Urinary bladder (tissue), 4 donors: ENCODE measurements around the gene CYP51A1. TPM values are rescaled to one million over a fixed set of nuclear protein-coding genes. Genes with fewer than 3 reads are reported as not detected.
"Not testable (repeated sequence)": the region's sequence is repeated elsewhere in the genome, so short reads cannot be mapped to it uniquely, and the experiment has no call there.

Experiments
- DNase-seq: peaks from one replicate; pipeline ENCODE4 v3.0.0-alpha.2; 2015; ENCODE audit errors: extremely low spot score
- H3K27ac ChIP-seq: one replicate; pipeline ENCODE4 v1.5.1; 2013; ENCODE audit warnings: low read depth, mild to moderate bottlenecking, moderate library complexity
- H3K36me3 ChIP-seq: one replicate; pipeline ENCODE4 v1.6.1; 2013; ENCODE audit warnings: mild to moderate bottlenecking, moderate library complexity; ENCODE audit not compliant: insufficient read depth
- H3K4me1 ChIP-seq: one replicate; pipeline ENCODE4 v1.6.1; 2013; ENCODE audit warnings: mild to moderate bottlenecking, moderate library complexity; ENCODE audit not compliant: insufficient read depth
- H3K4me3 ChIP-seq: one replicate; pipeline ENCODE4 v1.5.1; 2013; ENCODE audit warnings: low read depth, low read length
- WGBS: extraction: QIAGEN DNeasy Blood & Tissue Kit; methylation state at CpG from one replicate; pipeline ENCODE4 v1.1.7; 2013; 5-methylcytosine and 5-hydroxymethylcytosine counted together
- polyA plus RNA-seq: library from polyadenylated mRNA; stranded (reverse); fragments of 200-250 nt; gene quantifications from one replicate; pipeline ENCODE4 v1.2.3, GENCODE V29; 2013
- total RNA-seq: library from RNA; depleted of rRNA; stranded (reverse); fragments of >200 nt; gene quantifications from one replicate; pipeline ENCODE4 v1.2.3, GENCODE V29; 2014
- donor health status: healthy with polysubstance abuse.
- donor health status: healthy.

CYP51A1 gene
- total and polyA plus RNA-seq, 2 donors = 19.1 to 124 TPM

DNA sequence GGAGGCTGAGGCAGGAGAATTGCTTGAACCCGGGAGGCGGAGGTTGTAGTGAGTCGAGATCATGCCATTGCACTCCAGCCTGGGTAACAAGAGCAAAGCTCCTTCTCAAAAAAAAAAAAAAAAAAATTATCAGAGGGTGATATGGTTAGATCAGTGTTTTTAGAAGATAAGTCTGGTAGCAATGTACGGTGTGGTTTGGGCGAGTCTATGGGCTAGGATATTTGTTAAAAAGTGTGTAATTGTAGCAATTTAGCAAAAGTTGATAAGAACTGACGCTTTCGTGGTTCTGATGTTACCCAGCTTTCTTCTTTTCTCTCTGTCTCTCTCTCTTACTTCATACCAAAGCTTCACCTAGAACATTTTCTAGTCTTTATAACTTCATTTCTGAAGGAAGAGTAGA is 6.9 kb upstream of the CYP51A1 start:
- H3K27ac ChIP-seq = no peak overlapping the region
- WGBS = 92% methylated on average over 7 of the region's 7 CpGs
- no peaks in the 10 kb centered on the region for H3K36me3 ChIP-seq
- no peak overlapping the region for H3K4me3 ChIP-seq
- DNase-seq = no peak
- no peaks in the 10 kb centered on the region for H3K4me1 ChIP-seq

DNA sequence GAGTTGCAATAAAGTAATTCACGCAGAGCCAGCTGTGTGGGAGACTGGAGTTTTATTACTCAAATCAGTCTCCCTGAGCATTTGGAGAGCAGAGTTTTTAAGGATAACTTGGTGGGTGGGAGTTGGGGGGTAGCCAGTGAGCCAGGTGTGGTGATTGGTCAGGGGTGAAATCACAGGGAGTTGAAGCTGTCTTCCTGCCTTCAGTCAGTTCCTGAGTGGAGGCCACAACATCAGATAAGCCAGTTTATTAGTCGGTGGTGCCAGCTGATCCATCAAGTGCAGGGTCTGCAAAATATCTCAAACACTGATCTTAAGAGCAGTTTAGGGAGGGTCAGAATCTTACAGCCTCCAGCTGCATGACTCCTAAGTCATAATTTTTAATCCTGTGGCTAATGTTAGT is 3.3 kb upstream of the CYP51A1 start:
- 23% methylated on average over 2 of the region's 2 CpGs for WGBS
- H3K4me1 ChIP-seq = no peaks in the 10 kb centered on the region

DNA sequence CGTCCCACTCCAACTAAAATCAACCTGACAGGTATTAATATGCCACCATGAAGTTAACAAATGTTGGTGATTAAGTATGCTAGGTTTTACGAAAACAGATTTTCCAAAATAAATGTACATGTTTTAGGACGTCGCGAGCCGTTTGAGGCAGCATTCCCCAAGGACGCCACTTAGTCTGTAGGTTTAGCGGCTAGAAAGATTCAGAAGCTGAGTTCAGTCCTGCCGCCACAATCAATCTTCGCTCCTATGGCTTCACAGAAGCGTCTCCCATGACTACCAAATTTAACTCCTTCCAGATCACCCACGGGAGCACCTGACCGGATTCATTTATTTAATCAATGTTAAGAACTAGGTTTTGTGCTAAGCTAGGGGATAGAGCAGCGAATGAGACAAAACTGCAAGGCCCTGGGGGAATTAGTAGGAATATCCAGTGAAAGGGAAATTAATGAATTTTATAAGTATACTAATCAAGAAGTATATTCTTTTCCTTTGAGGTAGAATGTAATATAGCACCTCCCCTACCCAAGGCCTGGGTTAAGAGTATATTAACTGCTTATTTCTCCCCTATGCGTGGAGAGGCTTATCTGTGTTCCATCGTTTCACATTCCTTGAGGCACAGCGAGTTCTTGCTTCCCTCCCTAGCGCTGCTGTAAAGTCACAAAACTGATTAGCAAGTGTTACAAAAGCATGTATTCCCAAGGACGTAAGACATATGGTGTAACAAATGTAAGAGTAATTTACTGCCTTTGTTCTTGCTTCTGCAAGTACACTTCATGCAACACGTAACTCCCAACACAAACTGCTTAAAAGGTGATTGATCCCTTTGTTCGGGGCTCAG is 994 bp upstream of the CYP51A1 start:
- WGBS = 21% methylated on average over 21 of the region's 21 CpGs
- peak overlapping the region; percentile 98 for H3K27ac ChIP-seq
- no peaks in the 10 kb centered on the region for H3K36me3 ChIP-seq
- peak; percentile 43 for DNase-seq
- peak overlapping the region; percentile 59 for H3K4me3 ChIP-seq
- H3K4me1 ChIP-seq = no peaks in the 10 kb centered on the region

More for the DNA sequence above, 3.3 kb upstream of the CYP51A1 start:
- Histone ChIP-seq H3K4me3 (no peak overlapping the region), H3K27ac (no peak overlapping the region), H3K36me3 (no peaks in the 10 kb centered on the region)
- peak; percentile 57 for DNase-seq

DNA sequence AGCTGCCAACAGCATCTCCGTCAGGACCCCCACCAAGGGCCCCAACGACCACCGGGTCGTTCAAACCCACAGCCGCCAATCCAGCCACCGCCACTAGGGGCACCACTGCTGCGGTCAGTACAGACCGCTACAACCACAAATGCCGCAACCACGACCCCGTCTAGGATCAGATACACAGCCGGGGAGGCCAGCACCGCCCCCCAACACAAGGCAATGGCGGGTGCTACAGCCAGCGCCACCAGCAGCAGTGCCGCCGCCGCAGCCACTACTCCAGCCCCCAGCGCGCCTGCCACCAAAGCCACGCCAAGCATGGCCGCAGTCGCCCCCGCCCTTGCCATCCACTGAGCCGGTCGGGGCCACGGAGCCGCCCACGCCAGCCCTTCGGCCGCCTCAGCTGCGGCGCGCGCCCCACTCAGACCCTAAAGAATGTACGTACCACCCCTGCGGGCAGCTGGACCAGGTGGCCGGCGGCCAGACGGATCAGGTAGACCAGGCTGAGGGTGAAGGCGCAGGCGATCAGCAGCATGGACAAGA is 473 bp downstream of the CYP51A1 start:
- H3K36me3 ChIP-seq = no peaks in the 10 kb centered on the region
- H3K4me3 ChIP-seq = peak overlapping the region; percentile 59
- no peaks in the 10 kb centered on the region for H3K4me1 ChIP-seq
- under 1% methylated on average over 42 of the region's 42 CpGs for WGBS
- peak overlapping the region; percentile 98 for H3K27ac ChIP-seq
- peak; percentile 31 for DNase-seq

DNA sequence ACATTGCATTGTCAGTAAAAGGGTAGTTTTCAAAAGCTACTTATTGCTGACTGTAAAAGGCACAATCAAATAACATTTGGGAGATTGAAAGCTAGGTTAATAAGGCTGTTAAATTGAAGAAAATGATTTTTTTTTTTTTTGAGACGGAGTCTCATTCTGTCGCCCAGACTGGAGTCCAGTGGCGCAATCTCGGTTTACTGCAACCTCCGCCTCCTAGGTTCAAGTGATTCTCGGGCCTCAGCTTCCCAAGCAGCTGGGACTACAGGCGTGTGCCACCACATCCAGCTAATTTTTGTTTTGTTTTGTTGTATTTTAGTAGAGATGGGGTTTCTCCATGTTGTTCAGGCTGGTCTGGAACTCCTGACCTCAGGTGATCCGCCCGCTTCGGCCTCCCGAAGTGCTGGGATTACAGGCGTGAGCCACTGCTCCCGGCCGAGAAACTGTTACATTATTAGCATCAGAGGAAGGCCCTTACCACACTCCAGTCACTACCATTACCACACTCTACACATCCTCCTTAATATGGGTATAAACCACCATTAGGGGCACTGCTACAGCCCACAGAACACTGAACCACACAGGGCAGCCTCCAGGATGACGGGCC is 1.0 kb downstream of the CYP51A1 start:
- Histone ChIP-seq H3K4me3 (peak overlapping the region; percentile 59), H3K27ac (no peak overlapping the region), H3K4me1 (no peaks in the 10 kb centered on the region), H3K36me3 (no peaks in the 10 kb centered on the region)
- WGBS = 29% methylated on average over 15 of the region's 15 CpGs
- DNase-seq = no peak

DNA sequence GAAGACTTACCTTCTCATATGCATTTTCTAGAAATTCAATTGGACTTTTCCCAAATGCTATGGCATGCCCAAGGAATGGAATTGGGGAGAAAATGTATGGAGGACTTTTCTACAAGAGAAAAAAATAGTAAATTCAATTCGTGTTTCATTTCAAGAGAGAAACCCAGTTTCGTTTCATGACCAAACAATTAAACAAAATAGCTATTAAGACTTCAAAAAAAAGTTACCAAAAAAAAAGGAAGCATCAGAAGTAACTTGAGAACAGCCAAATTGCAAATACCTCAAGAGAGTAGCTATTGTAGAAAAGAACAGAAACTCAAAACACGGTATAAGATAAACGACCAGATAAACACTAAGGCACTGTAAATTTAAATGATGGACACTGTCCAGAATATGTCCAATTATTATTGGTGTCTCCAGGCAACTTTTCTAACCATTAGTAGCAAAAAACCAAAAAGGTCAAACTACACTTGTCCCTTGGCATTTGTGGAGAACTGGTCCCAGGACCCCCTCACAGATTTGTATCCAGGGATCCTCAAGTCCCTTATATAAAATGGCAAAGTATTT is 2.4 kb downstream of the CYP51A1 start:
- no peak overlapping the region for H3K27ac ChIP-seq
- 38% methylated on average over 4 of the region's 4 CpGs for WGBS
- no peak overlapping the region for H3K4me3 ChIP-seq
- H3K4me1 ChIP-seq = no peaks in the 10 kb centered on the region
- no peak for DNase-seq
- peaks cover 4% of the 10 kb centered on the region for H3K36me3 ChIP-seq

DNA sequence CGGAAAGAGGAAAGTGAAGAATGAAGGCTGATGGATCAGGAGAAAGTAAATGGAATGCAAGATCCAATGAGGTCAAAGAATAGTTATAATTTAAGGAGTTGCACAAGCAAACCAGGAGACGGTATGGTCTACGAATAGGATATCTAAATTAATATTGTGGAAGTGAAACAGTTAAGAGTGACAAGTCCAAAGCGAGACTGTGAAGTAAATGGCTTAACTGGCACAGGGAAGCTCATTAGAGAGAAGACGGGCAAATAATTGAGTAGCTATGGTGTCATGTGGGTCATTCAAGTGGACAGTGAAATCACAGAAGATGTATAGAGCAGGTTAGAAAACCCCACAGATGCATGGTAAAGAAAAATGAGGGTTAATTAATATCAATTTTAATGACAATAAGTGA is 3.2 kb downstream of the CYP51A1 start:
- Histone ChIP-seq H3K36me3 (peaks cover 4% of the 10 kb centered on the region), H3K27ac (no peak overlapping the region), H3K4me1 (no peaks in the 10 kb centered on the region), H3K4me3 (no peak overlapping the region)
- WGBS = 89% methylated on average over 5 of the region's 5 CpGs
- no peak for DNase-seq

DNA sequence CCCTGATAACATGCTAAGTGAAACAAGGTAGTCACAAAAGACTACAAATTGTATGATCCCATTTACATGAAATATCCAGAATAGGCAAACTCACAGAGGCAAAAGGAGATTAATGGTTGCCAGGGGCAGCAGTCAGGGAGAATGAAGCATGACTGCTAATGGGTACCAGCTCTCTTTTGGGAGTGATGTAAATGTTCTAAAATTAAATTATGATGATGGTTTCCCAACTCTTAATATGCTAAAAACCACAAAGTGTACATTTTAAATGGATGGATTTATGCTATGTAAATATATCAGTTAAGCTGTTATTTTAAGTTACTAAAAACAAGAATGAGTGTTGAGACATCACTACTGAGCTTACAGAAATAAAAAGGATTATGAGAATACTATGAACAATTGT is 12.6 kb downstream of the CYP51A1 start:
- H3K4me1 ChIP-seq = no peaks in the 10 kb centered on the region
- H3K4me3 ChIP-seq = no peak overlapping the region
- DNase-seq = no peak
- no peak overlapping the region for H3K27ac ChIP-seq
- H3K36me3 ChIP-seq = peaks cover 3% of the 10 kb centered on the region

DNA sequence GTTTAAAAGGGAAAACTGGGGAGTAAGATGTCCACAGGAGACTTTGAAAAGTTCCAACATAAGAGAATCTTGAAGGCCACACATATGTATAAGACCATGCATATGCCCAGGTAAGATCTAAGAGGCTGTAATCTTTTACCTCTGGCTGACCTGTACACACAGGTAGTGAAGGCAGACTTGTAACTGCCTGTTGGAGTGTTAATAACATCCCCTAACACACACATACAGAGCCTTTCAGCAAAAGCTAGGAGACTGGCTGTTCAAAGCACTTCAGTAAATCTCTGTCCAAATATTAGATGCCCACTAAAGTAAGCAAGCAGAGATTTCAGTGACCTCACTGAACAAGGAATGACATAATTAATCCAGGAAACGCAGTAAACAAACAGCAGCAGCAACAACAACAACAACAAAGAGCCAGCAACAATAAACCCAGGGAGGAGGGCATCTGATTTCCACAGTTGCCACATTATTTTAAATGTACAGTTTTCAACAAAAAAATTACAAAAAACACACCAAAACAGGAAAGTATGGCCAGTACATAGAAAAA is 15.0 kb downstream of the CYP51A1 start:
- no peak for DNase-seq
- Histone ChIP-seq H3K27ac (no peak overlapping the region), H3K36me3 (peaks cover 3% of the 10 kb centered on the region), H3K4me3 (no peak overlapping the region), H3K4me1 (no peaks in the 10 kb centered on the region)
- 72% methylated on average over 1 of the region's 1 CpG for whole genome bisulfite sequencing

DNA sequence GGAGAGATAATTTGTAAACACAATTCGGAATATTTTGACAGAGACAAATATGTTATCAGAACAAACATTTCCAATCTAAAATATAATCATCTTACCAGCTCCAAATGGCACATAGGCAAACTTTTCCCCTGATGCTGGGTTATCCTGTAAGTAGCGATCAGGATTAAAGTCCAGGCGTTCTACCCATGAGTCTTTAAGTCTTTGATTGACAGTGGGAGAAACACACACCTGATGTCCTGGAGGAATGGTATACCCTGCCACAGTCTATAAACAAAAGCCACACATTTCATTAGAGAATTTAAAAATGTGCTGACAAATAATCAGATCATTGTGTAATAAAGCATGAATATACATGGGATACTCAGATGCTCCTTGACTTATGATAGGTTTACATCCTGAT is 17.3 kb downstream of the CYP51A1 start:
- no peak overlapping the region for H3K4me3 ChIP-seq
- DNase-seq = no peak
- no peaks in the 10 kb centered on the region for H3K36me3 ChIP-seq
- H3K27ac ChIP-seq = no peak overlapping the region
- no peaks in the 10 kb centered on the region for H3K4me1 ChIP-seq
- 91% methylated on average over 3 of the region's 3 CpGs for WGBS

DNA sequence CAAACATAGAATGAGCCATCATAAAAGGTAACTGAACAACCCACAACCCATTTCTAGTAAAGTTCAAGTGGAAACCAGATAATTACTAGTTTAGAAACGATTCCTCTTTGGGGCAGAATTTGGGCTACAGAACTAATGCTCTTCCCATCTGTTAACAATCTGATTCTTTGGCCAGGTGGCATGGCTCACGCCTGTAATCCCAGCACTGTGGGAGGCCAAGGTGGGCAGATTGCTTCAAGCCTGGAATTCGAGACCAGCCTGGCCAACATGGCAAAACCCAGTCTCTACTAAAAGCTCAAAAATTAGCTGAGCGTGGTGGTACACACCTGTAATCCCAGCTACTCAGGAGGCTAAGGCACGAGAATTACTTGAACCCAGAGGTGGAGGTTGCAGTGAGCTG is 18.5 kb downstream of the CYP51A1 start:
- H3K36me3 ChIP-seq = peaks cover 3% of the 10 kb centered on the region
- WGBS = 97% methylated on average over 5 of the region's 5 CpGs
- no peak for DNase-seq
- no peak overlapping the region for H3K27ac ChIP-seq
- H3K4me1 ChIP-seq = no peaks in the 10 kb centered on the region
- no peak overlapping the region for H3K4me3 ChIP-seq

DNA sequence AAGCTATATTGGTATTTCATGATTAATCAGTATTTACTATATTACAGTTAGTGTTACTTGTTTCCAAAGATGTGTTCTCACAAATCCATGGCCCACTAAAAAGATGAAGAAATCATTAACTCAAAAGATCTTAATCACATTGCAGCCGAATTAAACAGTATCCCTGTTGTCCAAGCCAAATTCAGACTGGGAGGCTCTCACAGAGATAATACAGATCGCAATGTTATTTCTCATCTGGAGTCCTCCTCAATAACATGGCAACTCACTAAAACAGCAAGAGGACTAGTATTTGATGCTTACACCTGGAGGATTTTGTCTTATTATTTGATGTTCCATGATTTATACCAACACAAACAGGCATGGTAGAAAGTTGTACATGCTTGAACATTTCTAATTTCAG is 23.4 kb downstream of the CYP51A1 start:
- no peaks in the 10 kb centered on the region for H3K4me1 ChIP-seq
- H3K4me3 ChIP-seq = no peak overlapping the region
- WGBS = 80% methylated on average over 2 of the region's 2 CpGs
- H3K27ac ChIP-seq = no peak overlapping the region
- peaks cover 3% of the 10 kb centered on the region for H3K36me3 ChIP-seq
- DNase-seq = no peak

DNA sequence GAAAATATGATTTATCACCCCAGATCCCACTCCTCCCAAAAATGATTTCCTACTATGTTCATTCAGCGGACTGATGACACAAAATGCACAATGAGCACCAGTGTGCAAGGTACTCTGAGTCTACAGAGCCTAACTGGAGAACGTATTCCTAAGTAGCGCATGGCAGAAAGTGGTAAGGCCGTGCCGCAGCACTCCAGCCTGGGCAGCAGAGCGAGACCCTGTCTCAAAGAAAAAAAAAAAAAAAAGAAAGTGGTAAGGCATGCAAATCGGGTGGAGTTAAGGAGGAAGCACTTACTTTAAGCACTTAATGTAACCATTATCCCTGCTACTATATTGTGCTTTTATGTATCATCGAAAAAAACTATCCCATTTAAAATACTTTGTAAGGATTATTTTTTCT is 25.5 kb downstream of the CYP51A1 start:
- WGBS = 95% methylated on average over 8 of the region's 8 CpGs
- H3K36me3 ChIP-seq = peaks cover 3% of the 10 kb centered on the region
- H3K4me1 ChIP-seq = no peaks in the 10 kb centered on the region

DNA sequence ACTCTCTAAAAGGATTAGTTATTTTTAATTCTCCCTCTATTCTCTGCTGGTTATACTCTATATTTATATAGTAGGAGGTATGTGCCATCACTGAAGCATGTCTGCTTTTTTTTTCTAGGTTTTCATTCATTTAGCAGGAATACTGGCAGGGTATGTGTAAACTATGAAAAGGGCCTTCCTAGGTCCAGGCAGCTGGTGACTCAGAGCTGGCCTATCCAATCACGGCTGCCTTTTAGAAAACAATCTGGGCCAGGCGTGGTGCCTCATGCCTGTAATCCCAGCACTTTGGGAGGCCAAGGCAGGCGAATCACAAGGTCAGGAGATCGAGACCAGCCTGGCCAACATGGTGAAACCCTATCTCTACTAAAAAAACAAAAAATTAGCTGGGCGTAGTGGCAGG is 31.4 kb downstream of the CYP51A1 start:
- H3K36me3 ChIP-seq, H3K4me3 ChIP-seq, DNase-seq, H3K27ac ChIP-seq, H3K4me1 ChIP-seq: not testable (repeated sequence)
- 96% methylated on average over 5 of the region's 5 CpGs for WGBS

More for the DNA sequence above, 25.5 kb downstream of the CYP51A1 start:
- Histone ChIP-seq H3K4me3 (no peak overlapping the region), H3K27ac (no peak overlapping the region)
- DNase-seq = no peak
